Ascending aorta (tissue), 2 donors: ENCODE results near the gene PORCN. TPM values are rescaled to one million over a fixed set of nuclear protein-coding genes. Genes with fewer than 3 reads are reported as not detected.
"Not testable (repeated sequence)": the region's sequence is repeated elsewhere in the genome, so short reads cannot be mapped to it uniquely, and the experiment has no call there.

ENCODE experiments used
- DNase-seq, 2 donors: peaks; one replicate each; pipeline ENCODE4 v3.0.0-alpha.2; 2019; ENCODE audit warnings: low spot score in 2 of 2
- H3K27ac ChIP-seq, 2 donors: fragments of 200-600 bp; sonication (generic); one replicate each; pipeline ENCODE4 v1.5.1; 2016 to 2017; ENCODE audit warnings: mild to moderate bottlenecking in 1 of 2
- H3K27me3 ChIP-seq: fragments of 200-600 bp; sonication (generic); one replicate; pipeline ENCODE4 v1.5.1; 2017
- H3K36me3 ChIP-seq, 2 donors: fragments of 200-600 bp; sonication (generic); one replicate each; pipeline ENCODE4 v1.5.1; 2016
- H3K4me1 ChIP-seq, 2 donors: fragments of 200-600 bp; sonication (generic); one replicate each; pipeline ENCODE4 v1.5.1; 2016 to 2017; ENCODE audit warnings: mild to moderate bottlenecking in 1 of 2
- H3K4me3 ChIP-seq, 2 donors: fragments of 200-600 bp; sonication (generic); one replicate each; pipeline ENCODE4 v1.5.1; 2016 to 2017; ENCODE audit warnings: mild to moderate bottlenecking in 1 of 2
- H3K9me3 ChIP-seq, 2 donors: fragments of 200-600 bp; sonication (generic); one replicate each; pipeline ENCODE4 v1.5.1; 2016
- intact Hi-C: fragments of 100-400 bp; cut with DNase I; formaldehyde crosslinking; loops from one replicate; pipeline ENCODE4 v1.15.1; 2023
- total RNA-seq: library from RNA; depleted of rRNA; stranded (reverse); fragments of >200 nt; gene quantifications from one replicate; pipeline ENCODE4 v1.1.0, GENCODE V29; 2016
- TF ChIP-seq, protein P1 (sequence below), 3 experiments: fragments of 200-600 bp in 2 of 3; fragments of 450-650 bp in 1 of 3; sonication (generic) in 2 of 3; IDR thresholded peaks; one replicate each; pipeline ENCODE4 v1.5.1; 2016 to 2019; ENCODE audit warnings: antibody characterized with exemption in 3 of 3, mild to moderate bottlenecking in 1 of 3, moderate library complexity in 1 of 3

The PORCN gene
- total RNA-seq, 1 donor from 2014 or later = 6.2 TPM

DNA sequence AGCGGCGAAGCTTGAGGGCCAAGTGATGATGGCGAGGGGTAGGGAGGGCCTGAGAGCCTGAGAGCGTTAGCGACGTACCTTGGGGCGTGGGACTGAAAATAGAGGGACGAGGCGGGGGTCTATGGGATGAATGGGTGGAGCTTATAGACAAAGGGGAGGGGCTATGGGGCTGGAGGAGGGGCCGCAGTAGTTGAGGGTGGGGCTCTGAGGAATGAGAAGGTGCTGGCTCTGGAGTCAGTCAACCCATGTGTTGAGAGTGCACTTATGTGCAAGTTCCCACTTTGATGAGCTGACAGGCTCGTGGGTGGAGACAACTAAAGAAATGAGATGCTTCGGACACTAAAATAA, 31.2 kb downstream of the PORCN start:
- H3K4me3 ChIP-seq = peak overlapping the region; percentile 53 to 78
- H3K9me3 ChIP-seq = no peaks in the 10 kb centered on the region
- H3K27me3 ChIP-seq = no peaks in the 10 kb centered on the region
- H3K36me3 ChIP-seq = peaks cover 0 to 12% of the 10 kb centered on the region in 2 donors
- H3K4me1 ChIP-seq = no peaks in the 10 kb centered on the region
- peak overlapping the region; percentile 79 to 87 for H3K27ac ChIP-seq
- DNase-seq = no peak
- intact Hi-C loops = no loop called here
- TF ChIP-seq, protein P1, sequence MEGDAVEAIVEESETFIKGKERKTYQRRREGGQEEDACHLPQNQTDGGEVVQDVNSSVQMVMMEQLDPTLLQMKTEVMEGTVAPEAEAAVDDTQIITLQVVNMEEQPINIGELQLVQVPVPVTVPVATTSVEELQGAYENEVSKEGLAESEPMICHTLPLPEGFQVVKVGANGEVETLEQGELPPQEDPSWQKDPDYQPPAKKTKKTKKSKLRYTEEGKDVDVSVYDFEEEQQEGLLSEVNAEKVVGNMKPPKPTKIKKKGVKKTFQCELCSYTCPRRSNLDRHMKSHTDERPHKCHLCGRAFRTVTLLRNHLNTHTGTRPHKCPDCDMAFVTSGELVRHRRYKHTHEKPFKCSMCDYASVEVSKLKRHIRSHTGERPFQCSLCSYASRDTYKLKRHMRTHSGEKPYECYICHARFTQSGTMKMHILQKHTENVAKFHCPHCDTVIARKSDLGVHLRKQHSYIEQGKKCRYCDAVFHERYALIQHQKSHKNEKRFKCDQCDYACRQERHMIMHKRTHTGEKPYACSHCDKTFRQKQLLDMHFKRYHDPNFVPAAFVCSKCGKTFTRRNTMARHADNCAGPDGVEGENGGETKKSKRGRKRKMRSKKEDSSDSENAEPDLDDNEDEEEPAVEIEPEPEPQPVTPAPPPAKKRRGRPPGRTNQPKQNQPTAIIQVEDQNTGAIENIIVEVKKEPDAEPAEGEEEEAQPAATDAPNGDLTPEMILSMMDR (IDR thresholded peaks at IDR 0.05) = no peak

DNA sequence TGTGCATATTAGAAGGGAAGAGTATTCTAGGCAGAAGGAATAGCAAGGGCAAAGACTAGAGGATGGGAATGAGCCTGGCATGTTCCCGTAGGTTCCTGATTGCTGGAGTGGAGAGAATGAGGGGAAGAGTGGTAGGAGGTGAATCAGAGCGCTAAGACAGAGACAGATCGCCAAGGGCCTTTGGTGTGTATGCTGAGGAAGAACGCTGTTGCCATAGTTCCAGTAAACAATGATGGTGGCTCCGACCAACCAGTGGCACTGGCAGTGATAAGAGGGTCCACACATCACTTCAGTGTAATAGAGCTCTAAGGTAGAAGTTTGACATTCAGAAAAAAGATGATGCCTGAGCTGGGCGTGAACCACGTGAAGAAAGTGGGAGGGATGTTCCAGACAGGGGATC, 31.7 kb downstream of the PORCN start:
- peak overlapping the region; percentile 79 to 87 for H3K27ac ChIP-seq
- TF ChIP-seq, protein P1 (IDR thresholded peaks at IDR 0.05) = no peak
- peak overlapping the region; percentile 53 to 78 for H3K4me3 ChIP-seq
- no peaks in the 10 kb centered on the region for H3K27me3 ChIP-seq
- H3K36me3 ChIP-seq = peaks cover 0 to 14% of the 10 kb centered on the region in 2 donors
- no peak for DNase-seq
- intact Hi-C loops = no loop called here
- H3K4me1 ChIP-seq = no peaks in the 10 kb centered on the region
- H3K9me3 ChIP-seq = no peaks in the 10 kb centered on the region

DNA sequence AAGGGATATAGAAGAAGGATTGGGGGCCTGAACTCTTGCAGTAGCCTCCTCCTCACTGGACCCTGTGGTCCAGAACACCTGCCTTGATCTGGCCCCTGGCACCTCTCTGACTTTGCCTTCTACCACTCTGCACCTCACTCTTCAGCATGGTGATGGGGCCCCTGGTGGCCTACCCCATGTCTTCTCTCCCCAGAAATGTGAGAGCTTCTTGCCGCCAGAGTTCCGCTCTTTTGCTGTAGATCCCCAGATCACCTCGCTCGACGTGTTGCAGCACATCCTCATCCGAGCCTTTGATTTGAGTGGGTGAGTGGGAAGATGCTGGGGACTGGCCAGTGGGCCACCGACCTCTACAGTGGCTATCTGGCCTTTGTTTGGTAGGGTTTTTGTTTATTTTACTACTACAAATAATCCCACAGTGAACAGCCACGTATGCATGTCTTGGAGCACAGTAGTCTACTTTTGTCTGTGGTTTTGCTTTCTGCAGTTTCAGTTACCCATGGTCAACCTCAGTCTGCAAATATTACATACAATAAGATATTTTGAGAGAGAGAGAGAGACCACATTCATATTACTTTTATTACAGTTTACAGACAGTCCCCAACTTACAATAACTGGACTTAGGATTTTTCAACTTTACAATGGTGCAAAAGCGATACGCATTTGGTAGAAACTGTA, 32.5 kb downstream of the PORCN start:
- Histone ChIP-seq H3K27me3 (no peaks in the 10 kb centered on the region), H3K36me3 (peaks cover 0 to 17% of the 10 kb centered on the region in 2 donors), H3K4me1 (no peaks in the 10 kb centered on the region), H3K4me3 (no peak overlapping the region), H3K27ac (no peak overlapping the region), H3K9me3 (no peaks in the 10 kb centered on the region)
- TF ChIP-seq, protein P1 (IDR thresholded peaks at IDR 0.05) = no peak
- intact Hi-C loops = no loop called here
- DNase-seq = no peak

DNA sequence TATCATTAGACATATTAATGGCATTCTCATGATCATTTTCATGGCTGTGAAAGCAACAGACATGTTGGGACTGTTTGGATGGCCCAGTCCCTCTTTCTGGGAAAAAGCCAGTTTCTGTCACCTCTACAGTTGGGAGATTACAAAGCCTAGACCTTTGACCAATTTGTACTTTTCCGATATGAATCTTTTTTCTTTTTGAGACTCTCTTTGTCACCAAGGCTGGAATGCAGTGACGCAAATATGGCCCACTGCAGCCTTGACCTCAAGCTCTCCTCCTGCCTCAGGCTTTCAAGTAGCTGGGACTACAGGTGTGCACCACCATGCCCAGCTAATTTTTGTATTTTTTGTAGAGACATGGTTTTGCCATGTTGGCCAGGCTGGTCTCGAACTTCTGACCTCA, 40.1 kb downstream of the PORCN start:
- peaks cover 2 to 13% of the 10 kb centered on the region in 2 donors for H3K36me3 ChIP-seq
- TF ChIP-seq, protein P1 (IDR thresholded peaks at IDR 0.05) = no peak

DNA sequence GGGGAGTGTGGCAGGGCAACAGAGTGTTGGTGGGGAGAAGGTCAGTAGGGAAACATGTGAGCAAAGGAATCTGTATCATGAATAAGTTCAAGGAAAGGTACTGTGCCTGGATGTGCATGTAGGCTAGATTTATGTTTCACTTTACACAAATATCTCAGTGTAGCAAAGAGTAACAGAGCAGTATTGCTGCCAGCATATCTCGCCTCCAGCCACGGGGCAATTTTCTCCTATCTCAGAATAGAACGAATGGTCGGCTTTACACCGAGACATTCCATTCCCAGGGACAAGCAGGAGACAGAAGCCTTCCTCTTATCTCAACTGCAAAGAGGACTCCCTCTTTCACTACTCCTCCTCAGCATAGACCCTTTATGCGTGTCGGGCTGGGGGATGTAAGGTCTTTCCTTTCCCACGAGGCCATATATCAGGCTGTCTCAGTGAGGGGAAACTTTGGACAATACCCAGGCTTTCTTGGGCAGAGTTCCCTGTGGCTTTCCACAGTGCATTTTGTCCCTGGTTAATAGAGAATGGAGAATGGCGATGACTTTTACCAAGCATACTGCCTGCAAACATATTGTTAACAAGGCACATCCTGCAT, 47.0 kb downstream of the PORCN start:
- H3K4me1 ChIP-seq, H3K4me3 ChIP-seq, H3K27ac ChIP-seq, DNase-seq, intact Hi-C loops, H3K9me3 ChIP-seq, H3K27me3 ChIP-seq: not testable (repeated sequence)
- H3K36me3 ChIP-seq = peaks cover 2 to 21% of the 10 kb centered on the region in 2 donors

More for the DNA sequence above, 40.1 kb downstream of the PORCN start:
- Histone ChIP-seq H3K27me3 (no peaks in the 10 kb centered on the region), H3K27ac (no peak overlapping the region), H3K9me3 (no peaks in the 10 kb centered on the region), H3K4me3 (no peak overlapping the region), H3K4me1 (no peaks in the 10 kb centered on the region)
- no peak for DNase-seq
- intact Hi-C loops = no loop called here

DNA sequence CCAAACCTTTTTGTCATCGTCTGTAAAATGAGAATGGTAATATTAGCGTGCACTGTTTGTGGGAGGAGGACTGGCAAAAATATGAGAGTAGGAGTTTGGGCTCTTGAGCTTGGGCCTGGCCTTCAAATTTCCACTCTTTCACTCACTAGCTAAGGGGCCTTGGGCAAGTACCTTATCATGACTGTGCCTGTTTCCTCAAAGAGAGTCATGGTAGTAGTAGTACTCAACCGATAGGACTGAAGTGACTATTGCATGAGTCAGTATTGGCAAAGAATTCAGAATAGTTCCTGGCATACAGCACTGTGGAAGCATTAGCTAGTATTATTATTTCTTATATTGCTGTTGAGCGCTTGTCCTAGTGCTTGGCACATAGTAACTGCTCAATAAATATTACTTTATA, 49.5 kb downstream of the PORCN start:
- Histone ChIP-seq H3K9me3 (no peaks in the 10 kb centered on the region), H3K4me3 (no peak overlapping the region), H3K36me3 (peaks cover 2 to 23% of the 10 kb centered on the region in 2 donors), H3K27ac (no peak overlapping the region), H3K27me3 (no peaks in the 10 kb centered on the region), H3K4me1 (no peaks in the 10 kb centered on the region)
- TF ChIP-seq, protein P1 (IDR thresholded peaks at IDR 0.05) = no peak
- no peak for DNase-seq
- intact Hi-C loops = no loop called here
